OCI-LY3 (cell line): Measurements from ENCODE around the gene GARNL3.

ENCODE experiments used
- H2AFZ ChIP-seq: fragments of 200-600, 300-600 bp; shearing (Covaris generic); 2 replicates; pipeline ENCODE4 v1.6.0; 2014; ENCODE audit warnings: antibody characterized with exemption, low read depth, low read length
- H3K27ac ChIP-seq: fragments of 200-600, 300-600 bp; sonication (generic); 2 replicates; pipeline ENCODE4 v1.5.1; 2014; ENCODE audit warnings: mild to moderate bottlenecking, low read length, moderate library complexity, mixed read lengths
- H3K27me3 ChIP-seq: fragments of 200-600, 300-600 bp; sonication (generic); 2 replicates; pipeline ENCODE4 v1.6.1; 2014; ENCODE audit warnings: low read depth, low read length, mixed read lengths
- H3K36me3 ChIP-seq: fragments of 200-600, 300-600 bp; sonication (generic); replicated peaks from 2 replicates; pipeline ENCODE3; 2014; ENCODE audit warnings: low read depth, low read length, mixed read lengths
- H3K4me1 ChIP-seq: fragments of 300-600, 200-600 bp; sonication (generic); 2 replicates; pipeline ENCODE4 v1.6.1; 2014; ENCODE audit warnings: low read length, mixed read lengths
- H3K4me2 ChIP-seq: fragments of 200-600, 300-600 bp; sonication (generic); 2 replicates; pipeline ENCODE4 v1.6.1; 2014; ENCODE audit warnings: low read length, mixed read lengths
- H3K4me3 ChIP-seq: fragments of 300-600, 200-600 bp; sonication (generic); 2 replicates; pipeline ENCODE4 v1.5.1; 2014; ENCODE audit warnings: antibody characterized with exemption, mild to moderate bottlenecking, low read length, moderate library complexity
- H3K79me2 ChIP-seq: fragments of 300-600, 200-600 bp; shearing (Covaris generic); 2 replicates; pipeline ENCODE4 v1.6.1; 2014; ENCODE audit warnings: mild to moderate bottlenecking, low read length, mixed read lengths
- H3K9ac ChIP-seq: fragments of 300-600, 200-600 bp; shearing (Covaris generic); 2 replicates; pipeline ENCODE4 v1.6.0; 2014; ENCODE audit warnings: mild to moderate bottlenecking, low read length, moderate library complexity
- H3K9me3 ChIP-seq: fragments of 200-600, 300-600 bp; shearing (Covaris generic); 2 replicates; pipeline ENCODE4 v1.6.1; 2014; ENCODE audit warnings: low read length, mixed read lengths; ENCODE audit not compliant: insufficient read depth
- H4K20me1 ChIP-seq: fragments of 200-600, 300-600 bp; sonication (generic); 2 replicates; pipeline ENCODE4 v1.6.1; 2016; ENCODE audit warnings: low read length, mixed read lengths; ENCODE audit not compliant: insufficient read depth
- EZH2phosphoT487 ChIP-seq: fragments of 200-600 bp; shearing (Covaris generic); IDR thresholded peaks from 2 replicates; pipeline ENCODE4 v1.6.1; 2018; ENCODE audit warnings: antibody characterized with exemption, mixed run types, low read depth
- TF ChIP-seq, protein P1 (sequence below): fragments of 200-600, 300-600 bp; sonication (generic); IDR thresholded peaks from 2 replicates; pipeline ENCODE4 v1.5.1; 2014; ENCODE audit warnings: antibody characterized with exemption, low read length, low read depth

GARNL3 gene

DNA sequence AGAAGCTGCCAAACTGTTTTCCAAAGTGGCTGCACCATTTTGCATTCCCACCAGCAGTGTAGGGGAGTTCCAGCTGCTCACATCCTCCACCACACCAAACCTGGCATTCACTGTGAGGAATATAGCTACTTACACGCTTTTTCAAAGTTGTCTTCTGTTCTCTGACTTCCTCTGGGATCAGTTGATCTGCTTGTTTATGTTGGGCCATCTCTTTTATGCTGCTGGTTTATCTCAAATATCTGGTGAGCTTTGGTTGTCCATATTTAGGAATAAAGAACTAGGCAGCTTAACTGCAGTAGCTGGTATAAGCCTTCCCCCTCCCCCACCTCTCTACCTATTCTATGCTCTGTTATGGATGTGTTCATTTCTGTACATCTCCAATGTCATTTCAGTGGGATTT is 151.1 kb downstream of the GARNL3 start:
- H3K4me2 ChIP-seq, result no peak overlapping the region
- no peak overlapping the region for H2AFZ ChIP-seq
- H3K9me3 ChIP-seq, result no peaks in the 10 kb centered on the region
- no peak overlapping the region for H3K4me3 ChIP-seq
- TF ChIP-seq, protein P1, sequence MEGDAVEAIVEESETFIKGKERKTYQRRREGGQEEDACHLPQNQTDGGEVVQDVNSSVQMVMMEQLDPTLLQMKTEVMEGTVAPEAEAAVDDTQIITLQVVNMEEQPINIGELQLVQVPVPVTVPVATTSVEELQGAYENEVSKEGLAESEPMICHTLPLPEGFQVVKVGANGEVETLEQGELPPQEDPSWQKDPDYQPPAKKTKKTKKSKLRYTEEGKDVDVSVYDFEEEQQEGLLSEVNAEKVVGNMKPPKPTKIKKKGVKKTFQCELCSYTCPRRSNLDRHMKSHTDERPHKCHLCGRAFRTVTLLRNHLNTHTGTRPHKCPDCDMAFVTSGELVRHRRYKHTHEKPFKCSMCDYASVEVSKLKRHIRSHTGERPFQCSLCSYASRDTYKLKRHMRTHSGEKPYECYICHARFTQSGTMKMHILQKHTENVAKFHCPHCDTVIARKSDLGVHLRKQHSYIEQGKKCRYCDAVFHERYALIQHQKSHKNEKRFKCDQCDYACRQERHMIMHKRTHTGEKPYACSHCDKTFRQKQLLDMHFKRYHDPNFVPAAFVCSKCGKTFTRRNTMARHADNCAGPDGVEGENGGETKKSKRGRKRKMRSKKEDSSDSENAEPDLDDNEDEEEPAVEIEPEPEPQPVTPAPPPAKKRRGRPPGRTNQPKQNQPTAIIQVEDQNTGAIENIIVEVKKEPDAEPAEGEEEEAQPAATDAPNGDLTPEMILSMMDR, result no peak
- no peak for TF ChIP-seq EZH2phosphoT487
- H4K20me1 ChIP-seq, result no peaks in the 10 kb centered on the region
- peaks cover 9% of the 10 kb centered on the region for H3K4me1 ChIP-seq
- no peaks in the 10 kb centered on the region for H3K36me3 ChIP-seq
- H3K79me2 ChIP-seq, result no peaks in the 10 kb centered on the region
- no peak overlapping the region for H3K27ac ChIP-seq
- no peaks in the 10 kb centered on the region for H3K27me3 ChIP-seq
- no peak overlapping the region for H3K9ac ChIP-seq

DNA sequence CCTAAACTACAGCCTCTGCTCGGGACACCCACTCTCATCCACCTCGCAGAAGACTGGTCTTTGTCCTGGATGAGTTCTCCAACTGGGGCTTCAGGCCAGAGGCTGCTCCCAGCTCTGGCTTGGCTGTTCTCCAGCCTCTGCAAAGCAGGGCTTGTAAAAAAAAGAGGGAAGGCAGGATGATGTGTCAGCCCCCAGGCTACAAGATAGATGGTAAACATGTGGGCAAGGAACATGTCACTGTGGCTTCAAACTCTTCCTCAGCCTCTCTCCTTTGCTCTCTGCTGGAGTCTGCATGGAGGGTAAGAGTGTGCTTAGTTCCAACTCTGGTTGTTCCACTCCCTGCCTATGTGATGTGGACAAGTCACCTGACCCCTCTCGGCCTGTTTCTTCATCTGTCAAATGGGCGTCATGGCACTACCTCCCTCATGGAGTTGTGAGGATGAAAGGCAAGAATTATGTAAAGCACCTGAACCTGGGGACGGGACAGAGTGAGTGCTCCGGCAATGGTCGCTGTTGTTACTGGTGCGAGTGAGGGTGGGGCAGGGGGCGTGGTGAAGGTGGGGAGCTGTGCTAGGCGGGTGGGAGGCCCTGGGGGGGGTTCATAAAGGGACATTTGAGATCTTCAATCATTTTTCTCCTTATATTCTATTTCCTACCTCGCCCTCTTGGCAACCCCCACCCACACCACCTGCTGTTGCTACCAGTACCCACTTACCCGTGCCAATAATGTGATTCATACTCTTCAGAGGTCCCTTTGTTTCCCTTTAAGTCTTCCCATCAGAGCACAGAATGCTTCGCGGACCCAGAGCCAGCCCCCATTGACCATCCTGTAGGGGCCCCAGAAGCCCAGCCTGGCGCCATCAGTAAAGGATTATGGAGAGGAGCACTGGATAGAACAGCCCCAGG is 152.8 kb downstream of the GARNL3 start:
- Histone ChIP-seq H3K27me3 (no peaks in the 10 kb centered on the region), H3K36me3 (no peaks in the 10 kb centered on the region), H3K79me2 (0 out of 2 replicates have a peak, but pooled peaks cover 2% of the 10 kb centered on the region), H2AFZ (no peak overlapping the region), H3K9me3 (no peaks in the 10 kb centered on the region), H3K27ac (no peak overlapping the region), H3K4me3 (no peak overlapping the region), H3K4me2 (no peak overlapping the region), H4K20me1 (no peaks in the 10 kb centered on the region), H3K4me1 (no peaks in the 10 kb centered on the region), H3K9ac (no peak overlapping the region)
- TF ChIP-seq EZH2phosphoT487, result no peak
- TF ChIP-seq, protein P1, result no peak

DNA sequence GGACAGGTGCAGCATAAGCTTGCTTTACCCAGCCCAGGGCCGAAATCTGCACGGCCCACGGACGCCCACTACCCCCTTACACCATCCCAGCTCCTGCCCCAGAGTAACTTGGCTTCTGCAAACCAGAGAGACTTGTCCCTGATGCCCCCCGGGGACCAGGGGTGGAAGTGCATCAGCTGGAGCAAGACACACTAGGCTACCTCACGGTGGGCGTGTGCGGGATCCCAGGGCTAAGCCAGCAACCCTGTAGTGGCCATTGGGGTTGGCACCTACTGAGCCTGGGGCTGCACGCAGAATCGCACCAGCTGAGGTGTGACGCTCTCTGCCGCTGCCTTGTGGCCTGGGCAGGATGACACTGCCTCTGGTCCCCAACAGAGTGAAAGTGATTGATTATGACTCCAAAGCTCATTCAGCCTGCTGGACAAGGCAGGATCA is 153.5 kb downstream of the GARNL3 start:
- Histone ChIP-seq H3K4me1 (peaks cover 4% of the 10 kb centered on the region), H3K4me3 (no peak overlapping the region), H3K4me2 (no peak overlapping the region), H2AFZ (no peak overlapping the region), H3K36me3 (no peaks in the 10 kb centered on the region), H3K27me3 (no peaks in the 10 kb centered on the region), H3K9me3 (no peaks in the 10 kb centered on the region), H3K27ac (no peak overlapping the region), H3K79me2 (peaks cover 8% of the 10 kb centered on the region), H3K9ac (no peak overlapping the region), H4K20me1 (no peaks in the 10 kb centered on the region)
- TF ChIP-seq, protein P1, result peak; percentile 38
- TF ChIP-seq EZH2phosphoT487, result no peak

DNA sequence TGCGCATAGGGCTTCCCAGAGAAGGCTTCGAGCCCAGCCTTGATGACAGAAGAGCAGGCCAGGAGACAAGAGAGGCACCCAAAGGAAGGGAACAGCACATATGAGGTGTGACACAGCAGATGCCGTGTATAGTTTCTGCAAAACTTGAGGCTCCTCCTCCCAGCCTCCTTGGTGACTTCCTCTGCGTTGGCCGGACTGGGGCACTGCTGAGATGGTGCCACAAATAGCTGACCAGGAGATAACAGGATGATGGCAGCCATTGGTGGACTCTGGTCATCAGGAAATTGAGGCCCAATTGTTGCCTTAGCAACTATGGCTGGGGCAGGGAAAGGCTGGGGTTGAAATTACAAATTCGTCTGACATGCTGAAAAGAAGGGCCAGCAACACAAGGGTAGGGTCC is 154.8 kb downstream of the GARNL3 start:
- H3K27me3 ChIP-seq, result no peaks in the 10 kb centered on the region
- no peak overlapping the region for H2AFZ ChIP-seq
- no peak overlapping the region for H3K4me3 ChIP-seq
- TF ChIP-seq, protein P1, result no peak
- no peak for TF ChIP-seq EZH2phosphoT487
- H3K79me2 ChIP-seq, result peaks cover 17% of the 10 kb centered on the region
- no peaks in the 10 kb centered on the region for H3K9me3 ChIP-seq
- H3K36me3 ChIP-seq, result no peaks in the 10 kb centered on the region
- no peak overlapping the region for H3K27ac ChIP-seq
- H4K20me1 ChIP-seq, result no peaks in the 10 kb centered on the region
- peaks cover 8% of the 10 kb centered on the region for H3K4me1 ChIP-seq
- no peak overlapping the region for H3K9ac ChIP-seq
- no peak overlapping the region for H3K4me2 ChIP-seq
